Neural cell (in vitro differentiated cells): ENCODE data around the gene ALKBH8. TPM values are rescaled to one million over a fixed set of nuclear protein-coding genes. Genes with fewer than 3 reads are reported as not detected.
"Not testable (repeated sequence)": the region's sequence is repeated elsewhere in the genome, so short reads cannot be mapped to it uniquely, and the experiment has no call there.

Experiments used
- H2AFZ ChIP-seq: fragments of 200-600, 300-800 bp; sonication (generic), shearing (Covaris generic); 2 replicates; pipeline ENCODE4 v1.6.0; 2014; ENCODE audit warnings: low read depth, mild to moderate bottlenecking, antibody characterized with exemption, low read length, moderate library complexity
- H3F3A ChIP-seq: fragments of 200-600 bp; shearing (Covaris generic); 2 replicates; pipeline ENCODE4 v1.6.1; 2016; ENCODE audit warnings: mild to moderate bottlenecking, moderate library complexity, mixed read lengths, antibody characterized with exemption, low read length; ENCODE audit not compliant: insufficient read depth, poor library complexity, severe bottlenecking
- H3K27ac ChIP-seq: fragments of 200-600, 300-800 bp; sonication (generic), shearing (Covaris generic); 2 replicates; pipeline ENCODE4 v1.5.1; 2014; ENCODE audit warnings: mild to moderate bottlenecking, low read length, moderate library complexity
- H3K27me3 ChIP-seq: fragments of 300-800, 200-600 bp; sonication (generic), shearing (Covaris generic); 2 replicates; pipeline ENCODE4 v1.6.0; 2014; ENCODE audit warnings: mild to moderate bottlenecking, low read depth, low read length, moderate library complexity; ENCODE audit not compliant: insufficient read depth
- H3K36me3 ChIP-seq: fragments of 300-800, 200-600 bp; sonication (generic), shearing (Covaris generic); 2 replicates; pipeline ENCODE4 v1.5.1; 2014; ENCODE audit warnings: mild to moderate bottlenecking, antibody characterized with exemption, low read length, moderate library complexity; ENCODE audit not compliant: insufficient read depth
- H3K4me2 ChIP-seq: fragments of 300-800, 200-600 bp; sonication (generic), shearing (Covaris generic); 2 replicates; pipeline ENCODE4 v1.6.0; 2014; ENCODE audit warnings: mild to moderate bottlenecking, low read length
- H3K4me3 ChIP-seq: fragments of 300-800, 200-600 bp; sonication (generic), shearing (Covaris generic); 2 replicates; pipeline ENCODE4 v1.5.1; 2014; ENCODE audit warnings: mild to moderate bottlenecking, low read length, moderate library complexity
- H3K79me2 ChIP-seq: fragments of 200-600 bp; shearing (Covaris generic); replicated peaks from 2 replicates; pipeline ENCODE4 v1.6.0; 2014; ENCODE audit warnings: mild to moderate bottlenecking, low read length, moderate library complexity; ENCODE audit not compliant: insufficient read depth
- H3K9ac ChIP-seq: fragments of 300-800, 200-600 bp; sonication (generic), shearing (Covaris generic); 2 replicates; pipeline ENCODE4 v1.6.1; 2016; ENCODE audit warnings: mild to moderate bottlenecking, low read length, mixed read lengths
- H3K9me2 ChIP-seq: fragments of 200-600 bp; shearing (Covaris generic); 2 replicates; pipeline ENCODE4 v1.6.1; 2016; ENCODE audit warnings: mild to moderate bottlenecking, low read length, mixed read lengths; ENCODE audit not compliant: insufficient read depth
- H3K9me3 ChIP-seq: fragments of 200-600, 300-800 bp; sonication (generic), shearing (Covaris generic); 2 replicates; pipeline ENCODE4 v1.6.1; 2016; ENCODE audit warnings: mild to moderate bottlenecking, mixed run types, low read length, moderate library complexity, mixed read lengths
- H4K20me1 ChIP-seq: fragments of 200-600 bp; shearing (Covaris generic); 2 replicates; pipeline ENCODE4 v1.6.1; 2016; ENCODE audit warnings: mild to moderate bottlenecking, mixed run types; ENCODE audit not compliant: insufficient read depth
- CTCF ChIP-seq: fragments of 450-650 bp; IDR thresholded peaks from 2 replicates; pipeline ENCODE4 v1.5.1; 2014; ENCODE audit warnings: antibody characterized with exemption, mild to moderate bottlenecking, moderate library complexity; ENCODE audit not compliant: poor library complexity, severe bottlenecking
- EP300 ChIP-seq: fragments of 450-650 bp; conservative IDR thresholded peaks from 2 replicates; pipeline ENCODE4 v1.6.1; 2014; ENCODE audit warnings: antibody characterized with exemption, mild to moderate bottlenecking, moderate library complexity; ENCODE audit not compliant: poor library complexity, severe bottlenecking
- EZH2 ChIP-seq: fragments of 200-600, 300-800 bp; shearing (Covaris generic), sonication (generic); IDR thresholded peaks from 2 replicates; pipeline ENCODE4 v1.6.1; 2014; ENCODE audit warnings: antibody characterized with exemption, low read length, borderline replicate concordance, mild to moderate bottlenecking; ENCODE audit not compliant: insufficient read depth, poor library complexity, severe bottlenecking
- MXI1 ChIP-seq: fragments of 450-650 bp; conservative IDR thresholded peaks from 2 replicates; pipeline ENCODE4 v1.6.1; 2014; ENCODE audit warnings: antibody characterized with exemption, mild to moderate bottlenecking; ENCODE audit not compliant: poor library complexity, severe bottlenecking
- POLR2AphosphoS5 ChIP-seq: IDR thresholded peaks from 2 replicates; pipeline ENCODE4 v1.6.1; 2012
- RAD21 ChIP-seq: fragments of 450-650 bp; conservative IDR thresholded peaks from 2 replicates; pipeline ENCODE4 v1.6.1; 2014; ENCODE audit warnings: antibody characterized with exemption, mild to moderate bottlenecking, moderate library complexity
- REST ChIP-seq: IDR thresholded peaks from 2 replicates; pipeline ENCODE4 v1.6.1; 2012; ENCODE audit warnings: borderline replicate concordance
- SMC3 ChIP-seq: fragments of 450-650 bp; conservative IDR thresholded peaks from 2 replicates; pipeline ENCODE4 v1.6.1; 2014; ENCODE audit warnings: antibody characterized with exemption, mild to moderate bottlenecking, moderate library complexity; ENCODE audit not compliant: poor library complexity
- TAF1 ChIP-seq: IDR thresholded peaks from 2 replicates; pipeline ENCODE4 v1.6.1; 2012; ENCODE audit warnings: low read depth
- polyA plus RNA-seq: library from polyadenylated mRNA; depleted of rRNA; stranded (reverse); fragments of >200 nt; gene quantifications from 2 replicates; pipeline ENCODE4 v1.2.3, GENCODE V29; 2014

Gene ALKBH8
- polyA plus RNA-seq, 1 donor from 2014 or later = 7.6 TPM

DNA sequence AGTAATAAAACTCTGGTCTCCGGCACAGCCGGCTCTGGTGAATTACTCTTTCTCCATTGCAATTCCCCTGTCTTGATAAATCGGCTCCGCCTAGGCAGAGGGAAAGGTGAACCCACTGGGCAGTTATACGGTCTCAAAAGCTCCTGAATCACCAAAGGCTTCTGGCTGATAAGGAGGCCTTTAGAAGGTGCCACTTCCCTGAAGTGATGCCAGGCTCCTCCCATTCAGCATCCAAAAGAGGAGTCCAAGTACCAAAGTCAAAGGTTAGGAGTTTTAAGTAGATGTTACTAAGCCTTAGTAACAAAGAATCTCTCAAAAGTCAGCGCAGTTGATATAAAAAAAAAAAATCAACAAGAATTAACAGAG, 11.8 kb upstream of the ALKBH8 start:
- Histone ChIP-seq H3F3A (no peaks in the 10 kb centered on the region), H3K27ac (no peak overlapping the region), H3K4me2 (no peak overlapping the region), H4K20me1 (no peaks in the 10 kb centered on the region), H3K9me3 (no peaks in the 10 kb centered on the region), H3K9ac (no peak overlapping the region), H3K27me3 (no peaks in the 10 kb centered on the region), H2AFZ (no peak overlapping the region), H3K79me2 (no peaks in the 10 kb centered on the region), H3K9me2 (no peaks in the 10 kb centered on the region), H3K4me3 (no peak overlapping the region), H3K36me3 (no peaks in the 10 kb centered on the region)
- TF ChIP-seq EP300 = no peak
- TF ChIP-seq REST = no peak
- TF ChIP-seq MXI1 = no peak
- TF ChIP-seq TAF1 = no peak
- no peak for TF ChIP-seq EZH2
- no peak for TF ChIP-seq CTCF
- no peak for TF ChIP-seq RAD21
- no peak for TF ChIP-seq SMC3
- TF ChIP-seq POLR2AphosphoS5 = no peak

DNA sequence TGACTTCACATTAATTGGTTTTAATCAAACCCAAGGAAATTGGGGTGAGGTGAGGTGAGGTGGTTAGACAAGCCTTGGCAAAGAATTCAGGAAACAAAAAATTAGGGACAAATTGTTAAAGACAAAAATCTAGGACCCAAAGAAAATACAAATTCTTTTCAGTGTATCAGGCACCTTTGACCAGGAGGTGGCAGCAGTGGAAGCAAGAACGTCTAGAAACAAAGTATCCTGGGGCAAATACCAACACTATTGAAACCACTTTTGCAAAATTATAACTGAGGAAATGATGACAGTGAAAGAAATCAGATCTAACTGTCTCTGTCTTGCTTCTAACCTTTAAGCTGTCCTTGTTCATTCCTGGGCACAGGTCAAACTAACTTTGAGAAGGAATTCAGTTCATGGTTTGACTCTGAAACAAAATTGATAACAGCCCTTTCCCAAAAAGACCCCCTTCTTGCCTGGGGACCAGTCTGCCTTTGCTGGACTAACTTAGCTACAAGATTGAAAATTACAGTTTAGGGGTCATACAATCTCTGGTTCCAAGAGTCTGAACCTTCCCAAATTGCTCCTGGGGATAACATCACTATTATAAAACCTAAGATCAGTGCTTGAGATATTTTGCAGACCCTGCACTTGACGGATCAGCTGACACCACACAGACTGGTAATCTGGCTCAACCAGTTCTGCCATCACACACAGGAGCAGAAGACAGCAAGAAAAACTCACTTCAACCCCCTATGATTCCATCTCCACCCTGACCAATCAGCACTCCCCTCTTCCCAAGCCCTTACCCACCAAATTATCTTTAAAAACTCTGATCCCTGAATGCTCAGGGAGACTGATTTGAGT, 11.2 kb upstream of the ALKBH8 start:
- not testable (repeated sequence) for H3K4me3 ChIP-seq, H3K9me3 ChIP-seq, H3K79me2 ChIP-seq

More for the DNA sequence above, 11.2 kb upstream of the ALKBH8 start:
- not testable (repeated sequence) for H3K9me2 ChIP-seq, H3K36me3 ChIP-seq, H2AFZ ChIP-seq, H3F3A ChIP-seq, H3K9ac ChIP-seq, H3K27me3 ChIP-seq, H3K27ac ChIP-seq, H3K4me2 ChIP-seq, H4K20me1 ChIP-seq
- TF ChIP-seq SMC3 = peak; percentile 95
- peak; percentile 84 for TF ChIP-seq RAD21
- TF ChIP-seq CTCF = peak; percentile 84
